ENCODE results near the gene RGS1.
A peak's percentile ranks its signal among the peaks of the same experiment; 100 is the strongest.

GRCh38 chr1:192580351-192580962 lies 4.9 kb downstream of the RGS1 start:
- TF ChIP-seq TAF1 (IDR thresholded peaks at IDR 0.05; ENCODE audit: low read depth) (no peak), RAD21 (IDR thresholded peaks at IDR 0.05; ENCODE audit: low read depth) (peak; percentile 48)
